ENCODE results near the gene ST6GALNAC3. TPM values are rescaled to one million over a fixed set of nuclear protein-coding genes. Genes with fewer than 3 reads are reported as not detected.

Gene ST6GALNAC3
- total RNA-seq, 1 experiment from 2014 or later: 2.2 TPM

DNA sequence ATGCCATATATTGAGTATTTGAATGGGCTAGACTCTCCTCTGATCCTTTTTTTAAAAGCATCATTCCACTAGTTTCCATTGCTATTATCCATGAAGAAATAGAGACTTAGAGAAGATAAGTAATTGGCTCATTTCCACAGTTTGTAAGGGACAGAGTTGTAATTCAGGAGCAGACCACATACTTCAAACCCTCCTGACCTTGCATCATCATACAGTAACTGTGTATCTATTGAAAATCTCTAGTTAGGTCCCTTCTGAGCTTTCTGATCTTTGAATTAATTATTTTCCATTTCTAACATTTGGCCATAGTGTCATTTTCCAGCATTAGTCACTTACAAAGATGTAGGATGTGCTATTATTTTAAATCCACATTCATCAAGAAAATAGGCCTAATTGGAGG is 406.3 kb downstream of the ST6GALNAC3 start (continued):
- TF ChIP-seq SP1 (IDR thresholded peaks at IDR 0.05; ENCODE audit: low read depth) (no peak), SRF (IDR thresholded peaks at IDR 0.05; ENCODE audit: low read depth) (no peak), JUND (IDR thresholded peaks at IDR 0.05) (no peak), EZH2phosphoT487 (IDR thresholded peaks at IDR 0.05; ENCODE audit: borderline replicate concordance) (no peak)
- TF ChIP-seq, protein P1, sequence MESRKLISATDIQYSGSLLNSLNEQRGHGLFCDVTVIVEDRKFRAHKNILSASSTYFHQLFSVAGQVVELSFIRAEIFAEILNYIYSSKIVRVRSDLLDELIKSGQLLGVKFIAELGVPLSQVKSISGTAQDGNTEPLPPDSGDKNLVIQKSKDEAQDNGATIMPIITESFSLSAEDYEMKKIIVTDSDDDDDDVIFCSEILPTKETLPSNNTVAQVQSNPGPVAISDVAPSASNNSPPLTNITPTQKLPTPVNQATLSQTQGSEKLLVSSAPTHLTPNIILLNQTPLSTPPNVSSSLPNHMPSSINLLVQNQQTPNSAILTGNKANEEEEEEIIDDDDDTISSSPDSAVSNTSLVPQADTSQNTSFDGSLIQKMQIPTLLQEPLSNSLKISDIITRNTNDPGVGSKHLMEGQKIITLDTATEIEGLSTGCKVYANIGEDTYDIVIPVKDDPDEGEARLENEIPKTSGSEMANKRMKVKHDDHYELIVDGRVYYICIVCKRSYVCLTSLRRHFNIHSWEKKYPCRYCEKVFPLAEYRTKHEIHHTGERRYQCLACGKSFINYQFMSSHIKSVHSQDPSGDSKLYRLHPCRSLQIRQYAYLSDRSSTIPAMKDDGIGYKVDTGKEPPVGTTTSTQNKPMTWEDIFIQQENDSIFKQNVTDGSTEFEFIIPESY (IDR thresholded peaks at IDR 0.05; ENCODE audit: extremely low read depth, insufficient replicate concordance, low read length): no peak
- TF ChIP-seq, protein P2, sequence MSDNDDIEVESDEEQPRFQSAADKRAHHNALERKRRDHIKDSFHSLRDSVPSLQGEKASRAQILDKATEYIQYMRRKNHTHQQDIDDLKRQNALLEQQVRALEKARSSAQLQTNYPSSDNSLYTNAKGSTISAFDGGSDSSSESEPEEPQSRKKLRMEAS (IDR thresholded peaks at IDR 0.05): no peak

DNA sequence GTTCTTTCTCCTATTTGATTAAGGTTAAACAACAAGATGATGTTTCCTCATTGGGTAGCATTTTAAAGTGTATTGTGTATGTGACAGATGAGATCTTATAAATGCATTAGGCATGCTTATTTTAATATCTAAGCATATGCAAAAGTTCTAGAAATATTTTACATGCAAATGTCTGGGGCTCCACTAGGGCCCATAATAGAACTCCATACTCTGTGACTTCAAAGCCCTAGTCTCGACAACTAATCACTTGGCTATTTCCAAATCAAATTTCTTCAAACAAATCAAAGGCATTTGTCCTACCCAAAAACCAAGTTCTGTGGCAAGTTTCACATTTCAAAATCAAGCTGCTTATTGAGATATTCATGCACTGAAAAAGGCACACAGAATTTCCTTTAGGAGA is 407.1 kb downstream of the ST6GALNAC3 start:
- no TSS peak for BruUV-seq (replicated peaks)
- POLR2A ChIA-PET: no interaction called here

More for the DNA sequence above, 407.1 kb downstream of the ST6GALNAC3 start:
- CTCF ChIA-PET: no interaction called here
- Histone ChIP-seq H3K4me2 (ENCODE audit: low read length) (no peak overlapping the region), H3K27ac (ENCODE audit: low read depth, low read length) (no peak overlapping the region), H3K9me3 (ENCODE audit: control insufficient read depth in 1 of 2, insufficient read depth in 1 of 2, low read depth in 1 of 2, low read length in 2 of 2) (no peaks in the 10 kb centered on the region), H3K9me2 (ENCODE audit: insufficient read depth) (no peaks in the 10 kb centered on the region), H4K20me1 (ENCODE audit: insufficient read depth) (no peaks in the 10 kb centered on the region), H3K27me3 (ENCODE audit: insufficient read depth, low read length) (no peaks in the 10 kb centered on the region), H3K4me3 (replicated peaks in 1 of 2; ENCODE audit: low read depth in 1 of 2, low read length in 2 of 2) (no peak overlapping the region), H2AFZ (ENCODE audit: low read depth, low read length, poor library complexity, severe bottlenecking) (no peak overlapping the region), H3K79me2 (ENCODE audit: insufficient read depth, low read length) (no peaks in the 10 kb centered on the region), H3K4me1 (ENCODE audit: control insufficient read depth in 1 of 2, insufficient read depth in 2 of 2, low read length in 2 of 2) (no peaks in the 10 kb centered on the region), H3K36me3 (ENCODE audit: control insufficient read depth in 1 of 2, insufficient read depth in 2 of 2, low read length in 2 of 2) (no peaks in the 10 kb centered on the region), H3K9ac (ENCODE audit: low read length) (no peak overlapping the region)
- ATAC-seq: no peak
- RAD21 ChIA-PET (ENCODE audit: low non-redundant PET in 1 of 2, low total read pairs in 2 of 2, uncharacterized antibody in 2 of 2, unreplicated experiment in 2 of 2): no interaction called here
- no peak for DNase-seq (ENCODE audit: low read depth, low spot score)
- intact Hi-C loops (cut with micrococcal nuclease): no loop called here
- TF ChIP-seq POLR2AphosphoS5 (IDR thresholded peaks at IDR 0.05; ENCODE audit: low read depth, low read length) (no peak), SRF (IDR thresholded peaks at IDR 0.05; ENCODE audit: low read depth) (no peak)
- TF ChIP-seq, protein P3, sequence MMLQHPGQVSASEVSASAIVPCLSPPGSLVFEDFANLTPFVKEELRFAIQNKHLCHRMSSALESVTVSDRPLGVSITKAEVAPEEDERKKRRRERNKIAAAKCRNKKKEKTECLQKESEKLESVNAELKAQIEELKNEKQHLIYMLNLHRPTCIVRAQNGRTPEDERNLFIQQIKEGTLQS (IDR thresholded peaks at IDR 0.05): no peak

Data from HCT116 (cell line).